HEK293 (cell line): ENCODE data around the gene RAB40AL.

ENCODE experiments used
- CTCF ChIA-PET: fragments of 350-600 bp; formaldehyde crosslinking; extraction: SDS; loops from one replicate; lab custom pipeline; 2021; ENCODE audit warnings: antibody characterized with exemption; lab: Yijun Ruan, JAX
- POLR2A ChIA-PET: fragments of 300-600 bp; formaldehyde crosslinking; extraction: SDS; loops from one replicate; lab custom pipeline; 2020; ENCODE audit warnings: antibody characterized with exemption, inconsistent platforms; lab: Yijun Ruan, JAX
- H3K27ac ChIP-seq: fragments of 200-500 bp; sonication (Bioruptor generic); 2 replicates; pipeline ENCODE4 v1.5.1; 2014; ENCODE audit warnings: low read depth, low read length, control low read depth, inconsistent platforms; ENCODE audit errors: extremely low read depth
- H3K36me3 ChIP-seq, 2 experiments: fragments of 200-500 bp in 1 of 2; sonication (Bioruptor generic) in 1 of 2; 1 replicate in 1 of 2; 2 replicates in 1 of 2; pipeline ENCODE4 v1.5.1; 2014 to 2017; ENCODE audit warnings: inconsistent platforms in 2 of 2, low read length in 2 of 2; ENCODE audit not compliant: control insufficient read depth in 2 of 2, insufficient read depth in 1 of 2
- H3K4me1 ChIP-seq: fragments of 200-500 bp; sonication (Bioruptor generic); 2 replicates; pipeline ENCODE4 v1.5.1; 2014; ENCODE audit warnings: mild to moderate bottlenecking, low read length, inconsistent platforms; ENCODE audit not compliant: control insufficient read depth, insufficient read depth
- H3K4me3 ChIP-seq: 2 replicates; pipeline ENCODE4 v1.5.1; 2011; ENCODE audit warnings: low read depth, mild to moderate bottlenecking, control low read depth, low read length, moderate library complexity
- H3K9me3 ChIP-seq: fragments of 200-500 bp; sonication (Bioruptor generic); 2 replicates; pipeline ENCODE4 v1.5.1; 2014; ENCODE audit warnings: low read depth, low read length, inconsistent platforms; ENCODE audit not compliant: control insufficient read depth, insufficient read depth
- AEBP2 ChIP-seq: fragments of 450-650 bp; formaldehyde crosslinking; IDR thresholded peaks from 2 replicates; pipeline ENCODE4 v1.5.1; 2016; ENCODE audit warnings: missing biosample characterization, missing genetic modification characterization, borderline replicate concordance
- GLIS1 ChIP-seq: fragments of 450-650 bp; formaldehyde crosslinking; IDR thresholded peaks from 2 replicates; pipeline ENCODE4 v1.5.1; 2016; ENCODE audit warnings: missing biosample characterization, missing genetic modification characterization
- KLF9 ChIP-seq: fragments of 450-650 bp; formaldehyde crosslinking; IDR thresholded peaks from 2 replicates; pipeline ENCODE4 v1.5.1; 2016; ENCODE audit warnings: missing biosample characterization, missing genetic modification characterization, low read depth
- RBAK ChIP-seq: fragments of 450-650 bp; formaldehyde crosslinking; IDR thresholded peaks from 2 replicates; pipeline ENCODE4 v1.5.1; 2016; ENCODE audit warnings: missing biosample characterization, missing genetic modification characterization
- ZBTB6 ChIP-seq: fragments of 450-650 bp; formaldehyde crosslinking; IDR thresholded peaks from 2 replicates; pipeline ENCODE4 v1.5.1; 2017; ENCODE audit warnings: missing biosample characterization, missing genetic modification characterization
- ZNF184 ChIP-seq: fragments of 450-650 bp; IDR thresholded peaks from 2 replicates; pipeline ENCODE4 v1.5.1; 2018; ENCODE audit warnings: missing biosample characterization, mild to moderate bottlenecking, missing genetic modification characterization
- ZNF19 ChIP-seq: fragments of 450-650 bp; formaldehyde crosslinking; IDR thresholded peaks from 2 replicates; pipeline ENCODE4; 2016; ENCODE audit warnings: missing biosample characterization, missing genetic modification characterization, low read depth
- ZNF214 ChIP-seq: fragments of 450-650 bp; formaldehyde crosslinking; IDR thresholded peaks from 2 replicates; pipeline ENCODE4 v1.5.1; 2017; ENCODE audit warnings: missing biosample characterization, mild to moderate bottlenecking, missing genetic modification characterization, borderline replicate concordance
- ZNF280D ChIP-seq: fragments of 450-650 bp; formaldehyde crosslinking; IDR thresholded peaks from 2 replicates; pipeline ENCODE4 v1.5.1; 2016; ENCODE audit warnings: missing biosample characterization, missing genetic modification characterization
- ZNF398 ChIP-seq: fragments of 450-650 bp; formaldehyde crosslinking; IDR thresholded peaks from 2 replicates; pipeline ENCODE4 v1.5.1; 2017; ENCODE audit warnings: missing biosample characterization, missing genetic modification characterization
- ZNF449 ChIP-seq: fragments of 450-650 bp; formaldehyde crosslinking; IDR thresholded peaks from 2 replicates; pipeline ENCODE4 v1.5.1; 2017; ENCODE audit warnings: missing biosample characterization, mild to moderate bottlenecking, missing genetic modification characterization, moderate library complexity
- ZNF843 ChIP-seq: fragments of 450-650 bp; formaldehyde crosslinking; IDR thresholded peaks from 2 replicates; pipeline ENCODE4 v1.5.1; 2016; ENCODE audit warnings: missing biosample characterization, missing genetic modification characterization
- TF ChIP-seq, protein P1 (sequence below): fragments of 450-650 bp; formaldehyde crosslinking; IDR thresholded peaks from 2 replicates; pipeline ENCODE4 v1.5.1; 2016; ENCODE audit warnings: missing biosample characterization, missing genetic modification characterization
- TF ChIP-seq, protein P2 (sequence below): fragments of 450-650 bp; formaldehyde crosslinking; IDR thresholded peaks from 2 replicates; pipeline ENCODE4 v1.5.1; 2017; ENCODE audit warnings: missing biosample characterization, missing genetic modification characterization

Gene RAB40AL

DNA sequence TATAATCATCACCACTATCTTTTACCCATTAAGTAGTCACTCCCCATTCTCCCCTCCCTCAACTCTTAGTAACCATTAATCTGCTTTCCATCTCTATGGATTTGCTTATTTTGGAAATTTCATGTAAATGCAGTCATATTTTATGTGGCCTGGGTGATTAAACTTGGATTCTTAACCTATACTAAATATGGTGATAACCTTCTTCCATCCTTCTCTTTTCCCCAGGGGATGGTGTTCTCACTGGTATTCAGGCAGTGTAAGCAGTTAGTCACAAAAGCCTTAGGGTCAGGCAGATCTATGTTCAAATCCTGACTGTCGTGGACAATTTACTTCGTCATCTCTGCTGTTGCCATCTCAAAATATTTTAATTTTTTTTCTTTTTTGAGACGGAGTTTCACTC lies 29.6 kb downstream of the RAB40AL start (continued):
- TF ChIP-seq GLIS1 (tag by site-specific recombination): no peak
- no peak for TF ChIP-seq ZNF398 (tag by site-specific recombination)
- no peak for TF ChIP-seq AEBP2 (tag by site-specific recombination)
- no peak for TF ChIP-seq ZNF280D (tag by site-specific recombination)
- no peak for TF ChIP-seq ZNF19 (tag by site-specific recombination)
- no peak for TF ChIP-seq ZBTB6 (tag by site-specific recombination)
- TF ChIP-seq ZNF449: no peak
- TF ChIP-seq, protein P1, sequence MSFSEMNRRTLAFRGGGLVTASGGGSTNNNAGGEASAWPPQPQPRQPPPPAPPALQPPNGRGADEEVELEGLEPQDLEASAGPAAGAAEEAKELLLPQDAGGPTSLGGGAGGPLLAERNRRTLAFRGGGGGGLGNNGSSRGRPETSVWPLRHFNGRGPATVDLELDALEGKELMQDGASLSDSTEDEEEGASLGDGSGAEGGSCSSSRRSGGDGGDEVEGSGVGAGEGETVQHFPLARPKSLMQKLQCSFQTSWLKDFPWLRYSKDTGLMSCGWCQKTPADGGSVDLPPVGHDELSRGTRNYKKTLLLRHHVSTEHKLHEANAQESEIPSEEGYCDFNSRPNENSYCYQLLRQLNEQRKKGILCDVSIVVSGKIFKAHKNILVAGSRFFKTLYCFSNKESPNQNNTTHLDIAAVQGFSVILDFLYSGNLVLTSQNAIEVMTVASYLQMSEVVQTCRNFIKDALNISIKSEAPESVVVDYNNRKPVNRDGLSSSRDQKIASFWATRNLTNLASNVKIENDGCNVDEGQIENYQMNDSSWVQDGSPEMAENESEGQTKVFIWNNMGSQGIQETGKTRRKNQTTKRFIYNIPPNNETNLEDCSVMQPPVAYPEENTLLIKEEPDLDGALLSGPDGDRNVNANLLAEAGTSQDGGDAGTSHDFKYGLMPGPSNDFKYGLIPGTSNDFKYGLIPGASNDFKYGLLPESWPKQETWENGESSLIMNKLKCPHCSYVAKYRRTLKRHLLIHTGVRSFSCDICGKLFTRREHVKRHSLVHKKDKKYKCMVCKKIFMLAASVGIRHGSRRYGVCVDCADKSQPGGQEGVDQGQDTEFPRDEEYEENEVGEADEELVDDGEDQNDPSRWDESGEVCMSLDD: no peak
- no peak for TF ChIP-seq ZNF843
- TF ChIP-seq, protein P2, sequence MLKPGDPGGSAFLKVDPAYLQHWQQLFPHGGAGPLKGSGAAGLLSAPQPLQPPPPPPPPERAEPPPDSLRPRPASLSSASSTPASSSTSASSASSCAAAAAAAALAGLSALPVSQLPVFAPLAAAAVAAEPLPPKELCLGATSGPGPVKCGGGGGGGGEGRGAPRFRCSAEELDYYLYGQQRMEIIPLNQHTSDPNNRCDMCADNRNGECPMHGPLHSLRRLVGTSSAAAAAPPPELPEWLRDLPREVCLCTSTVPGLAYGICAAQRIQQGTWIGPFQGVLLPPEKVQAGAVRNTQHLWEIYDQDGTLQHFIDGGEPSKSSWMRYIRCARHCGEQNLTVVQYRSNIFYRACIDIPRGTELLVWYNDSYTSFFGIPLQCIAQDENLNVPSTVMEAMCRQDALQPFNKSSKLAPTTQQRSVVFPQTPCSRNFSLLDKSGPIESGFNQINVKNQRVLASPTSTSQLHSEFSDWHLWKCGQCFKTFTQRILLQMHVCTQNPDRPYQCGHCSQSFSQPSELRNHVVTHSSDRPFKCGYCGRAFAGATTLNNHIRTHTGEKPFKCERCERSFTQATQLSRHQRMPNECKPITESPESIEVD (tag by site-specific recombination): no peak
- TF ChIP-seq ZNF184 (tag by site-specific recombination): no peak

GRCh38 chrX:102968216-102968615 lies 31.1 kb downstream of the RAB40AL start:
- POLR2A ChIA-PET: no interaction called here
- Histone ChIP-seq H3K36me3 (no peaks in the 10 kb centered on the region), H3K9me3 (no peaks in the 10 kb centered on the region; the same call in 1 of the 2 replicates), H3K27ac (no peak overlapping the region), H3K4me1 (no peaks in the 10 kb centered on the region), H3K4me3 (no peak overlapping the region)
- TF ChIP-seq RBAK (tag by site-specific recombination) (no peak), KLF9 (no peak), ZNF214 (tag by site-specific recombination) (no peak)
- CTCF ChIA-PET: interaction anchor here (2.1 to 3.1 kb wide), 2 partner anchors 10 to 17 kb away, joined by 4 to 10 read pairs; no protein-coding TSS in a partner anchor
